ENCODE data around the gene PLEKHN1.
"Not testable (repeated sequence)": the region's sequence is repeated elsewhere in the genome, so short reads cannot be mapped to it uniquely, and the experiment has no call there.

The PLEKHN1 gene

DNA sequence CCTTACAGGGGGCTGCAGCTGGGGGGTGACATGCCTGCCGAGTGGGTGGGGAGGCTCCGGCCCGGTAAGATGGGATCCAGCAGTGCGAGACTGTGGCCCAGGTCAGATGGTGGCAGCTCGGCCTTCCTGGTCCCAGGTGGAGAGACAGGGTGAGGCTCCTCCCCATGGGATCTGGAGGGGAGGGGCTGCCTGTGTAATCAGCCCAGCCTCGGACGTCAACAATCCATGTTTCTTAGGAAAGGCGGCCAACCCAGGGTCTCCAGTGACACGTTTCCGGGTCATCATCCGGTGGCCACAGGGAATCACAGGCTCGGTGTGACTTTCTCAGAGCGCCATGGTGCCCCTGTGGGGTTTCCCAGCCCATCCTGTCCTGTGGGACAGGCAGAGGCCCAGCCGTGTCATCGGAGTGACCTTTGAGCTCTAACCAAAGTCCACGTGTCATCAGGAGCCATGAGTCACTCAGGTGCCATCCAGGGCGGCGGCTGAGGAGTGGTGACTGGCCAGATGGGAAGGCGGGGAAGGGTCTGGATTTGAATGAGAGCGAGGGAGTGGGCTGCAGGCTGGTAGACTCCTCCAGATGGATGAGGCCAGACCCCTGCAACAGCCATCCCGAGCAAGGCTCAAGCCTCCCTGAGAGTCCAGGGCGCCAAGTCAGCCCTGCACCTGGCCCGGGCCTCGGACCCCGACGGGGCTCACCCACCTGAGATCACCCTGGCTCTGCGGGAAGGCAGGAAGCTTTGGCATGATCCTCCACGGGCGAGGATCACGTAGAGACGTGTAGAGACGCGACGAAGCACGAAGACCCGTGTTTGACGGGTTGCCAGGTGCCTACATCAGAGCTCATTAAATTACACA, 40.2 kb downstream of the PLEKHN1 start:
- peak; percentile 54 for DNase-seq (ENCODE audit: low spot score)

DNA sequence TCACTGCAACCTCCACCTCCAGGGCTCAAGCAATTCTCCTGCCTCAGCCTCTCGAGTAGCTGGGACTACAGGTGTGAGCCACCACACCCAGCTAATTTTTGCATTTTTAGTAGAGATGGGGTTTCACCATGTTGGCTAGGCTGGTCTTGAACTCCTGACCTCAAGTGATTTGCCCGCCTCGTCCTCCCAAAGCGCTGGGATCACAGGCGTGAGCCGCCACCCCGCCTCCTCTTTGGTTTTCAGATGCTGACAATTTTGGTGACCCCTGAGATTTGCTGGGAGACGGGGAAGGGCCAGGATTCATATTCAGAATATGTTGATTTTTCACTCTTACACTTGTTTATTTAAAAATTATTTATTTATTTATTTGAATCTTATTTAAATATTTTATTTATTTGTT, 43.8 kb downstream of the PLEKHN1 start:
- DNase-seq (ENCODE audit: low spot score) = not testable (repeated sequence)

DNA sequence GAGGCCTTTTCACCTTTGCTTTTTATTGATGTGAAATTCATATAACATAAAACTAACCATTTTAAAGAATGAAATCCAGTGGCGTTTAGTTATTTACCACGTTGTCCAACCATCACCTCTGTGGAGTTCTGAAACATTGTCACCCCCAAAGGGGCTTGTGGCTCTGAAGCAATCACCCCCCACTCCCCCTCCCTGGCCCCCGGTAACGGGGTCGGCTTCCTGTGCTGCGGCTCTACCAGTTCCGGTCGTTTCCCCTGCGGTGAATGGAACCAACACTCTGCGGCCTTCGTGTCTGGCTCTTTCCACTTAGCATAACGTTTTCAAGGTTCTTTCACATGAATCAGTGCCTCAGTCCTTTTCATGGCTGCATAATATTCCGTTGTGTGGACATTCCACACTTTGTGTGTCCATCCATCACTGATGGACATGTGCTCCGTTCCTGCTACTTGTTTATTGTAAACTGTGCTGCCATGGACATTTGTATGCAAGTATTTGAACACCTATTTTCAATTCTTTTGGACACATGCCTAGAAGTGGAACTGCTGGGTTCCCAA, 45.2 kb downstream of the PLEKHN1 start:
- DNase-seq (ENCODE audit: low spot score) = no peak

DNA sequence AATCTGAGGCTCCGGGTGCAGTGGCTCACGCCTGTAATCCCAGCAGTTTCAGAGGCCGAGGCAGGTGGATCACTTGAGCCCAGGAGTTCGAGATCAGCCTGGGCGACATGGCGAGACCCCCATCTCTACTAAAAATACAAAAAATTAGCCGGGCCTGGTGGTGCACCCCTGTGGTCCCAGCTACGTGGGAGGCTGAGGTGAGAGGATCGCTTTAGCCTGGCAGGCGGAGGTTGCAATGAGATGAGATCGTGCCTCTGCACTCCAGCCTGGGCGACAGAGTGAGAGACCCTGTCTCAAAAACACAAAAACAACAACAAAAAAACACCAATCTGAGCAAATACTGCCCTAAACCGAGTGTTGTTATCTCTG, 46.4 kb downstream of the PLEKHN1 start:
- DNase-seq (ENCODE audit: low spot score) = peak; percentile 36

DNA sequence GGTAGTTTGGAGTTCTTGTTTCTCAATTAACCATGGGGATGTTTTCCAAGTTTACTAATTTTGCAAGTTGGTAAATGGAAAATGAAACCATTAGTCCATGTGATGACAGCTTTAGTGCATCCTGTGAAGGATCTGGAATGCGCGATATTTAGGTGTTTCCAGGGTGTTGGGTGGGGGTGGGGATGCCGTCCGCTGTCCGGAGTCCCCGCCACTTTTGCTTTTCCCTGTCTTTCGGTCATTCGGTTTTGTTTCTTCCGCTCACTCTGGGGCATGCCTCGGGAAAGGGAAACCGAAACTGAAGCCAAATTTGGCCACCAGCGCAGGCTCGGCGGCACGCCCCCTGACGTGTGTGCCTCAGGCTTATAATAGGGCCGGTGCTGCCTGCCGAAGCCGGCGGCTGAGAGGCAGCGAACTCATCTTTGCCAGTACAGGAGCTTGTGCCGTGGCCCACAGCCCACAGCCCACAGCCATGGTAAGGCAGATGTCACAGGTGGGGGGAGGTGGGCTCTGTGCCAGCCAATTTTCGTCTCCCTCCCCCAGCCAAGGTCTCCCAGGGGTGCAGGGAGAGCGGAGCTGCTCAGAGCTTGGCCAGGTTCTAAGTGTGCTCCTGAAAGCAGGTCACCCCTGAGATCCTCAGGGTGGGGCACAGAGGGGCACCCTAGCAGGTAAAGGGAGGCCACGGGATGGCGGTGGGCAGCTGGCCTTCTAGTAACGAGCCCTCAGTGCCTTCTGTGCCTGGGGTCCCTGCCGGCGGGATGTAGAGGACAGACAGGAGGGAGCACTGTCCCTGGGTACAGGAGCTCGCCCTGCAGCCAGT, 47.0 kb downstream of the PLEKHN1 start, which contains the start of gene ISG15:
ISG15 (plus strand) TSS at position 393 of the 817 bp plus-strand sequence; CDS start at position 470, 77 bp downstream.
- peak; percentile 89 for DNase-seq (ENCODE audit: low spot score)

DNA sequence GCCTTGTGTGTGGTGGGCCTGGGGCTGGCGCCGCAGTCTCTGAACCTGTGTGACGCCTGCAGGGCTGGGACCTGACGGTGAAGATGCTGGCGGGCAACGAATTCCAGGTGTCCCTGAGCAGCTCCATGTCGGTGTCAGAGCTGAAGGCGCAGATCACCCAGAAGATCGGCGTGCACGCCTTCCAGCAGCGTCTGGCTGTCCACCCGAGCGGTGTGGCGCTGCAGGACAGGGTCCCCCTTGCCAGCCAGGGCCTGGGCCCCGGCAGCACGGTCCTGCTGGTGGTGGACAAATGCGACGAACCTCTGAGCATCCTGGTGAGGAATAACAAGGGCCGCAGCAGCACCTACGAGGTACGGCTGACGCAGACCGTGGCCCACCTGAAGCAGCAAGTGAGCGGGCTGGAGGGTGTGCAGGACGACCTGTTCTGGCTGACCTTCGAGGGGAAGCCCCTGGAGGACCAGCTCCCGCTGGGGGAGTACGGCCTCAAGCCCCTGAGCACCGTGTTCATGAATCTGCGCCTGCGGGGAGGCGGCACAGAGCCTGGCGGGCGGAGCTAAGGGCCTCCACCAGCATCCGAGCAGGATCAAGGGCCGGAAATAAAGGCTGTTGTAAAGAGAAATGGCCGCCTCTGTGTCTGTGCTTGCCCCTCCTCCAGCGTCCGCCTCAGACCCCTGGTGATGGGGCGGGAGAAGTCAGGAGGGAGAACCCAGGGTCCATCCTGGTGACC, 47.8 kb downstream of the PLEKHN1 start:
- peak; percentile 63 for DNase-seq (ENCODE audit: low spot score)

DNA sequence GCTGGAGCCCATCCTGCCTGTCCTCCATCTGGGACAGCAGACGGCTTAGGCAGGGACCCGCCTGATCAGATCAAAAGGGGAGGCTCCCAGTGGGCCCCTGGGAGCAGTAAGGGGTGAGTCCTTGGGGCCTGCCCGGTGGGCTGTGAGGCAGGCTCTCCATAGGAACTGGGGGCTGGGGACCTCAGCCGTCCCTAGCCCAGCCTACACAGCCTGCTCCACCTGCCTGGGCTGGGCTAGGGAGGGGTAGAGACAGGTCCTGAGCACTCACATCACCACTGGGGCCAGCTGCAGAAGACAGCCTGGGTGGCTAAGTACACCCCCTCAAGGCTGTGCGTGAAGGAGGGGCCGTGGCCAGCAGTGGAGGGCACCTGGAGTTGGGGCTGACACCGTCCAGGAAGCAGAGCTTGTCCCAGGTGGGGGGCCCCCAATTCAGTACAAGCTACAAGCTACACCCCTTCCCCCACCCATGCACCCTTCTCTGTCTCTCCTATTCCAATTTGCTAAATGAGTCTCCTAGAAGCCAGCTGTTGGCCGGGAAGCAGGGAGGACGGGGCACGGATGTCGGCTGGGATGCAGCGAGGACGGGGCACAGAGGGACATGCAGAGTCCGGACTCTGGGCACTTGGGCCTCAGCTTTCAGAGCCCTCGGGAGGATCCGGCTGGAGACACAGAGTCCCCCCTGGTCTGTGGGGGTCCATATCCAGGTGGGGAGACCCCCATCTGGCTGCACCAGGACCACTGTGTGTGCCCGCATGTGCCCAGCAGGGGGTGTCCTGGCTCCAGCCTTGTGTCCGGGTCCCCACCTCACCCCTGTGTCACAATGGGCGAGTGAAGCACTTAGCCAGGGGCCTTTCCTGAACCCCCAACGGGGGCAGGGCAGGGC, 48.8 kb downstream of the PLEKHN1 start:
- DNase-seq (ENCODE audit: low spot score) = peak; percentile 61

DNA sequence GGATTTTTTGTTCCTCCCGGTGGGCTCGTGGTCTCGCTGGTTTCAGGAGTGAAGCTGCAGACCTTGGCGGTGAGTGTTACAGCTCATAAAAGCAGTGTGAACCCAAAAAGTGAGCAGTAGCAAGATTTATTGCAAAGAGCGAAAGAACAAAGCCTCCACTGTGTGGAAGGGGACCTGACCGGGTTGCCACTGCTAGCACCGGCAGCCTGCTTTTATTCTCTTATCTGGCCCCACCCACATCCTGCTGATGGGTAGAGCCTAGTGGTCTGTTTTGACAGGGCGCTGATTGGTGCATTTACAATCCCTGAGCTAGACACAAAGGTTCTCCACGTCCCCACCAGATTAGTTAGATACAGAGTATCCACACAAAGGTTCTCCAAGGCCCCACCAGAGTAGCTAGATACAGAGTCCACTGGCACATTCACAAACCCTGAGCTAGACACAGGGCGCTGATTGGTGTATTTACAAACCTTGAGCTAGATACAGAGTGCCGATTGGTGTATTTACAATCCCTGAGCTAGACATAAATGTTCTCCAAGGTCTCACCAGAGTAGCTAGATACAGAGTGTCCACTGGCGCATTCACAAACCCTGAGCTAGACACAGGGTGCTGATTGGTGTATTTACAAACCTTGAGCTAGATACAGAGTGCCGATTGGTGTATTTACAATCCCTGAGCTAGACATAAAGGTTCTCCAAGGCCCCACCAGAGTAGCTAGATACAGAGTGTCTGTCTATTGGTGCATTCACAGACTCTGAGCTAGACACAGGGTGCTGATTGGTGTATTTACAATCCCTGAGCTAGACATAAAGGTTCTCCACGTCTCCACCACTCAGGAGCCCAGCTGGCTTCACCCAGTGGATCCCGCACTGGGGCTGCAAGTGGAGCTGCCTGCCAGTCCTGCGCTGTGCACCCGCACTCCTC, 51.4 kb downstream of the PLEKHN1 start:
- DNase-seq (ENCODE audit: low spot score) = not testable (repeated sequence)

DNA sequence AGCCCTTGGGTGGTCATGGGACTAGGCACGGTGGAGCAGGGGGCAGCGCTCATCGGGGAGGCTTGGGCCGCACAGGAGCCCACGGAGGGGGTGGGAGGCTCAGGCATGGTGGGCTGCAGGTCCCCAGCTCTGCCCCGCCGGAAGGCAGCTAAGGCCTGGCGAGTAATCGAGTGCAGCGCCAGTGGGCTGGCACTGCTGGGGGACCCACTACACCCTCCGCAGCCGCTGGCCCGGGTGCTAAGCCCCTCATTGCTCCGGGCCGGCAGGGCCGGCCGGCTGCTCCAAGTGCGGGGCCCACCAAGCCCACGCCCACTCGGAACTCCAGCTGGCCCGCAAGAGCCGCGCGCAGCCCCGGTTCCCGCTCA, 52.0 kb downstream of the PLEKHN1 start:
- not testable (repeated sequence) for DNase-seq (ENCODE audit: low spot score)

DNA sequence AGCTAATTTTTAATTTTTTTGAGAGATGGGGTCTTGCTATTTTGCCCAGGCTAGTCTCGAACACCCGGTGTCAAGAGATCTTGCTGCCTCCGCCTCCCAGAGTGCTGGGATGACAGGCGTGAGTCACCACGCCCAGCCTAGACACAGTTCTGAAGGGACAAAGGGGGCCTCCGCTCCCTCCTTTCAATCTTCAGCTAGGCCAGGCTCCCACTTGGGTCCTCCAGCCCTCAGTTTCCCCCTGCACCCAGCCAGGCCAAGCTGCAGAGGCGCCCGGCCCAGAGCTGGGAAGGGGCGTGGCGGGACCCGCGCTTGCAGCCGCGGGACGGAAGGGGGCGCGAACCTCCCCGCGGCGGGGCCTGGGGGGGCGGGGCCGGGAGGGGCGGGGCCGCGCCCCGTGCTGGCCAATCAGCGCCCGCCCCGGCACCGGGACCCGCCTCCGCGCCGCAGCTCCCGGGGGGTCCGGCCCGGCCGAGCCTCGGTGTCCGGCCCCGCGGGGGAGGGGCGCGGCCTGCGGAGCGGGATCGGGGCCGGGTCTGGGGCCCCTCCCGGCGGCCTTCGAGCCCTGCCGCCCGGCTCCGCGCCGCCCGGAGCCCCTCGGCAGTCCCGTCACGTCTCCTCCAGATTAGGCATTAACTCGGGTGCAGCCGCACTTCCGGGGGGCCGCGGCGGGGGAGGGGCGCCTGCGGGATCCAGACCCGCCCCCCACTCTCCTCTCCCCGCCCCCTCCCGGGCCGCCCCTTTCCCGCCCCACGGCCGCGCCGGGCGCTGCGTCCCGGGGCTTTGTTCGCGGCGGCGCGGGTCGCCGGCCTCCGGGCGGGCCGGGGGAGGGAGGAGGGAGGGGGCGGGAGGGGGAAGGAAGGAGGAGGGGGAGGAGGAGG, 53.1 kb downstream of the PLEKHN1 start:
- DNase-seq (ENCODE audit: low spot score) = peak; percentile 92

DNA sequence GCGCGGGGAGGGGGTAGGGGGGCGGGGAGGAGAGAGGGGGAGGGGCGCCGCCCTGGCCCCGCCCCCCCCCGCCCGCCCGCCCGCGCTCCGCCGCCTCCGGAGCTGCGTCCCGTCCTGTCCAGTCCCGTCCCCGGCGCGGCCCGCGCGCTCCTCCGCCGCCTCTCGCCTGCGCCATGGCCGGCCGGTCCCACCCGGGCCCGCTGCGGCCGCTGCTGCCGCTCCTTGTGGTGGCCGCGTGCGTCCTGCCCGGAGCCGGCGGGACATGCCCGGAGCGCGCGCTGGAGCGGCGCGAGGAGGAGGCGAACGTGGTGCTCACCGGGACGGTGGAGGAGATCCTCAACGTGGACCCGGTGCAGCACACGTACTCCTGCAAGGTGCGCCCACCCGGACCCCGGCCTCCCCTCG, 53.7 kb downstream of the PLEKHN1 start, which contains the start of gene AGRN:
AGRN (plus strand) TSS at position 121 of the 405 bp plus-strand sequence; CDS start at position 174, 53 bp downstream.
- DNase-seq (ENCODE audit: low spot score) = peak; percentile 85

DNA sequence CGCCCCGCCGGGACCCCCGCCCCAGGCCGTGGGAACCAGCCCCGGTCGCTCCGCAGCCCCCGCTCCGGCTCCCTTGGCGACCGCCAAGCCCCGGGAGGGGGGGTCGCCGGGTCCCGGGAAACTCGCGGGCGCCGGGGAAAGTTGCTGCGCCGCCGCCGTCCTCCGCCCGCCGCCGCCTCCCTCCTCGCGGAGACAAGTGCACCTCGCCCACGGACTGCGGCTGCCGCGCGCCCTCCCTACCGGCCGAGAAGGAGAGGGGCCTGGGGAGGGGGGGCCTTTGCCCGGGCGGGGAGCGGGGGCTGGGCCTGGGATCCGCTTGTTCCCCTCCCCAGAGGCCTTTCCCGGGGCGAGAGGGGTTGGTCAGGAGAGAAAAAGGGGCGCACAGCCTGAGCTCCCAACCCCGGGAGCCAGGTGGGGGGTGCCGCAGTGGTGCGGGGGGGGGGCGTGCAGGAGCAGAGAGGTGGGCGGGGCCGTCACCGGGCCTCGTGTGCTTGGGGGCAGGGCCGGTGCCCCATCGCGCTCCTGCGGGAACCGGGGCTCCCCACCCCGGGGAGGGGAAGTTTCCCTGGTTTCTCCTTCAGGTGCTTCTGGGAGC, 54.2 kb downstream of the PLEKHN1 start:
- no peak for DNase-seq (ENCODE audit: low spot score)

DNA sequence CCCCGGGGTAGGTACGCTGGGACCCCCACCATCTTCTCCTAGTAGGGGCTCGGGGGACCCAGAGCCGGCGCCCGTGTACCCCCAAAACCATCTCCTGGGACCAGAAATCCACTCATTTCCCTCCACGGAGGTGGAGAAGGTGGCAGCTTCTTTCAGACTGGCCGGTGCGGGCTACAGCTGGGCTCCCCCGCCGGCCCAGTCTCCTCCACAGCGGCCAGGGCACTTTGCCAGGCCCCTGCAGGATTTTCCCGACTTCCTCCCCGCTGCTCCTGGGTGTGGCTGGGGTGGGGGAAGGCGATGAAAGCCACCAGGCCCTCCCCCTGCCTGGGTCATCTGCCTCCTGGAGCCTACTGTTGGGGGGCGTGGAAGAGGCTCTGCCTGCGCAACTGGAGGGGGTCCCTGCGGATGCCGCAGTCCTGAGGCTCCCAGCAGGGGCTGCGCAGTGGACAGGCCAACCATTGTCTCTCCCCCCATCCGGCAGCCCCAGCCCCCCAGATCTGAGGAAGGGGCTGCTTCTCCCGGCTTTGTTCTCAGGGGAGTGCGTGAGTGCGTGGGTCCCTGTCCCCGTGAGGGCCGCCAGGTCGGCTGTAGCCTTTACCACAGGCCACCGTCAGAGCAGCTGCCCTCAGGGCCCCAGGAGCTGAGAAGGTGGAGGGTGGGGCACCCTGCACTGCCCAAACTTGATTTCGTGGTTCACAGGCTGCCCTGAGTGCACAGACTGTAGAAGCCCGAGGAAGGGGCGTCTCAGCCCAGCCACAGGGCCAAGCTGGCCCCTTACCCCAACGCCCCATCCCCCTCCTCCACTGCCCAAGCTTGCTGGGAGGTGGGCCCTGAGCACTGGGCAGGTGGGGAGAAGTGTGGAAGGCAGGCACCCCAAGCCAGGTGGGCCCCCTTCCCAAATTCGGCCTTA, 55.0 kb downstream of the PLEKHN1 start:
- DNase-seq (ENCODE audit: low spot score) = no peak

DNA sequence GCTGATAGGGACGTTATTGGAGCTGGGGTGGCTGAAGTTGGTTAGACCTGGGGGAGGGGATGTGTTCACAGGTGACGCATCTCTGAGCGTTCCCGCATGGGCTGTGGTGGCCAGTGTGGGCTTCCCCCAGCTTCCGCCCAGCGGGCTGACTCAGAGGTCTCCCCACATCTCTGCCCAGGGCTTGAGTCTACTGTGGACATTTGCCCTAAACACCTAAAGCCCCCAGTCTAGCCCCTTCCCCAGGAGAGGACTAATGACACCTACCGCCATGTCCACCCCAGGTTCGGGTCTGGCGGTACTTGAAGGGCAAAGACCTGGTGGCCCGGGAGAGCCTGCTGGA, 55.6 kb downstream of the PLEKHN1 start:
- DNase-seq (ENCODE audit: low spot score) = no peak

DNA sequence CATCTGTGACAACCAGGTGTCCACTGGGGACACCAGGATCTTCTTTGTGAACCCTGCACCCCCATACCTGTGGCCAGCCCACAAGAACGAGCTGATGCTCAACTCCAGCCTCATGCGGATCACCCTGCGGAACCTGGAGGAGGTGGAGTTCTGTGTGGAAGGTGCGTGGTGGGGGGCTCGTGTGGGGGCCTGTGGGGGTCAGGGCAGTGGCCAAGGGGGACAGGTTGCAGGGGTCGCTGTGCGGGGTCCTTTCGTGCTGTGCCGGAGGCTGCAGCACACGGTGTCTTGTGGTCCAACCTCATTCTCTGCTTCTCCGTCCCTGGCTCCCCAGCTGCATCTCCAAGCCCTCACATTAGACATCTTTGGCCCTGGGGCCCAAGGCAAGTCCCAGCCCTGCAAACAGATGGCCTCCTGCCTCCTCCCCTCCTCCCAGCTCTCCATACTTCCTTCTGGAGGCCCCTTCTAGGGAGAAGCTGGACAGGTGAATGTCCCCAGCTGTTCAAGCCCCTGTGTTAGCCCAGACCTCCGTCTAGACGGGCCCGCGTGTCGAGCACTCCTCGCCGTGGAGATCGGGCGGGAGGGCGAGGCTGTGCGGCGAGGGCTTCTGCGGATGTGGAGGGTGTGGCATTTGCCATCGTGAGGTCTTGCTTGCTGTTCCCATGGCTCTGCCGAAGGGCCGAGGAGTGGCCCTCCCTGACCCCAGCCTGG, 56.2 kb downstream of the PLEKHN1 start:
- DNase-seq (ENCODE audit: low spot score) = no peak

DNA sequence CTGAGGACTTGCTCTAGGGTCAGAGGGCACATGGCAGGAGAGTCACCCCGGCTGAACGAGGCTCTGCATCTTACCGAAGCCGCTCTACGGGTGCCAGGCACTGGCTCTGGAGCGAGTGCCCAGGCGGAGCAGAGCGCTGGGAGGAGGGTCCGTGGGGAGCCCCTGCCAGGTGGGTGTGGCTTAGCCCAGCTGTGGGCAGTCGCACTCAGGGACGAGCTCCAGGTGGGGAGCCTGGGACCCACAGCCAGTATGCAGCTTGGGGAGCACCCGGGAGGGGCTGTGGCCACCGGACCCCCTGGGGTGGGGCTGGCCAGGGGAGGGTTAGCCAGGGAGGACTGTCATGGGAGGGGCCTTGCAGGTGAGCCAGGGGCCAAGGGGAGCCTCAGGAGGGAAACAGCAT, 57.4 kb downstream of the PLEKHN1 start:
- DNase-seq (ENCODE audit: low spot score) = no peak
